Upper lobe of right lung (tissue), 1 donor: ENCODE measurements around the gene CYP26B1. TPM values are rescaled to one million over a fixed set of nuclear protein-coding genes. Genes with fewer than 3 reads are reported as not detected.

Source experiments
- ATAC-seq: fragments of 200-7000 bp; cut with Tn5 transposase; one replicate; pipeline ENCODE4 v1.9.1; 2020; ENCODE audit warnings: mild to moderate bottlenecking, moderate library complexity
- DNase-seq: peaks from one replicate; pipeline ENCODE4 v3.0.0-alpha.2; 2020
- H3K27ac ChIP-seq: fragments of 200-600 bp; one replicate; pipeline ENCODE4 v1.8.0; 2022
- H3K27me3 ChIP-seq: fragments of 200-600 bp; one replicate; pipeline ENCODE4 v1.8.0; 2022; ENCODE audit warnings: mild to moderate bottlenecking
- H3K36me3 ChIP-seq: fragments of 200-600 bp; one replicate; pipeline ENCODE4 v1.8.0; 2022
- H3K4me1 ChIP-seq: fragments of 200-600 bp; one replicate; pipeline ENCODE4 v1.8.0; 2022
- H3K4me3 ChIP-seq: fragments of 200-600 bp; one replicate; pipeline ENCODE4 v1.8.0; 2022; ENCODE audit warnings: mild to moderate bottlenecking
- H3K9me3 ChIP-seq: fragments of 200-600 bp; one replicate; pipeline ENCODE4 v1.8.0; 2022
- CTCF ChIP-seq: fragments of 200-600 bp; IDR thresholded peaks from one replicate; pipeline ENCODE4 v1.8.0; 2022; ENCODE audit warnings: antibody characterized with exemption
- intact Hi-C: fragments of 100-400 bp; cut with DNase I; formaldehyde crosslinking; loops from one replicate; pipeline ENCODE4 v1.11.0; 2022
- total RNA-seq: library from RNA; stranded (reverse); fragmentation: NEBNext Ultra II Directional; extraction: Animal tissue kit (Norgen Biotek cat#: 25700); gene quantifications from one replicate; pipeline ENCODE4 v1.2.1, GENCODE V29; 2021
- donor health status: DM: no; HTN: yes; CAD: no; lungs with severe emphysema.

Gene CYP26B1
- total RNA-seq, 1 donor from 2014 or later, result 3.8 TPM

GRCh38 chr2:72128843-72129227 is 18.8 kb downstream of the CYP26B1 start:
- Histone ChIP-seq H3K9me3 (no peaks in the 10 kb centered on the region), H3K4me3 (no peak overlapping the region), H3K27me3 (no peaks in the 10 kb centered on the region), H3K27ac (no peak overlapping the region), H3K4me1 (no peaks in the 10 kb centered on the region), H3K36me3 (no peaks in the 10 kb centered on the region)
- intact Hi-C loops, result no loop called here
- TF ChIP-seq CTCF, result no peak
- no peak for DNase-seq
- ATAC-seq, result no peak

DNA sequence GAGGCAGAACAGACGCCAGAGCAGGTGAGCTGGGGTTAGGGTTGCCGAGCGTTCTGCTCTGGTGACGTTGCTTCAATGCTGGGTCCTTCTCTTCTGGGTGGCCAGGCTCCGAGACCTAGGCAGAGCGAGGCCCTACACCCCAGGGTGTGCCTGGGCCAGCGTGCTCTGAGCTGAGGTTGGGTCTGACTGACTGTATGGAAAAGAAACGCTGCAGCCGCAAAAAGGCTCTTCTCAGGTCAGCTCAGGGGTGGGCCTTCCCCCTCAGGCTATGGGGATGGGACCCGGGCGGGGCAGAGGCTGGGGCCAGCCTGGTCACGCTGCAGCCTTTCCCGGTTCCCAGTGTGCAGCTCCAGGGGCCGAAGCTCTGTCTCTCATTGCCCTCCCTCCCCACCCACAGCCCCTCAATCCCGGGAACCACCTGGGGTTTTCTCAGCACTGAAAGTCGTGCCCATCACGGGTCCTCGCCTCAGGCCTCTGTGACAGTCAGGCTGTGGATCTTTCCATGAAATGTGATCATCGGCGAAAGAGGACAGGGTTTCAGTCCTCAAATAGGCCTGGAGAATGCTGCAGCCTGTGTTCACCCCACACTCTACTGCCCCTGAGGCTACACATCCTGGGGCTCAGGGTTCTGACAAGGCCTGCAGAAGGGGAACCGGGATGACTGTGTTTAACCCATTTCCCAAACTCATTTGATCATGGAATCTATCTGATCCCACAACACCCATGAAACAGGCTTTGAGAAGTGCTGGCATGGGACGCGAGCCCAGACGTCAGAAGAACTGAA is 19.4 kb downstream of the CYP26B1 start:
- no peak for TF ChIP-seq CTCF
- no peak overlapping the region for H3K4me3 ChIP-seq
- intact Hi-C loops, result no loop called here
- no peaks in the 10 kb centered on the region for H3K27me3 ChIP-seq
- no peaks in the 10 kb centered on the region for H3K36me3 ChIP-seq
- DNase-seq (no peak), ATAC-seq (no peak)
- no peaks in the 10 kb centered on the region for H3K9me3 ChIP-seq
- no peaks in the 10 kb centered on the region for H3K4me1 ChIP-seq
- no peak overlapping the region for H3K27ac ChIP-seq

DNA sequence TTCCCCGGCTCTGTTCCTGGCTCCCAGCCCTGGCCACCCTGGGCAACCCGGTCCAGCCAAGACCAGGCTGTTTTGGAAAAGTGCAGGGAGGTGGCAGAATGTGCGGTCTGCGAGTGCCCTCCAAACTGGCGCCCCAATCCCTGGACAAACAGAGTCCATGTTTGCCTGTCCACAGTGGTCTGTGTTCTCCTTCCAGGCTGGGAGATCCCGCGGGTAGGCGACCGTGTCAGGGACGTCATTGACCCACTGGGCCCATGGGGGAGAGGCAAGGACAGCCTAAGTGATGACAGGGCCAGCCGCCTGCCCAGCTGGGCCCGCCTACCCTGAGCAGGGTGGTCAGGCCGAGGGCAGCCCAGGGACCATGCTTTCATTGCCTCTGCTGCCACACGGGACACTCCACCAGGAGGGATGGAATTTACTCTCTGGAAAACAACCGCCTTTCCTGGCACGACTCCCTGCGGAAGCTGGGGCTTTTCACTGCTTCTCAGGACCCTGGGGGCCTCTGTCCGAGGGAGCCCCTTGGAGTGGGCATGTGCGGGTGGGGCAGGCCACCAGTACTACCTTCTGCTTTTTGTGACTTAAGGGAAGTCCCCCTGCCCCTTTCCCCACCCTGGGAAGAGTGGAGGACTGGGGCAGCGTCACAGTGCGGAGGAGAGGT is 20.1 kb downstream of the CYP26B1 start:
- intact Hi-C loops, result no loop called here
- H3K36me3 ChIP-seq, result no peaks in the 10 kb centered on the region
- no peak for DNase-seq
- no peaks in the 10 kb centered on the region for H3K4me1 ChIP-seq
- ATAC-seq, result no peak
- no peak for TF ChIP-seq CTCF
- H3K27ac ChIP-seq, result no peak overlapping the region
- H3K27me3 ChIP-seq, result peaks cover 4% of the 10 kb centered on the region
- no peaks in the 10 kb centered on the region for H3K9me3 ChIP-seq
- no peak overlapping the region for H3K4me3 ChIP-seq

DNA sequence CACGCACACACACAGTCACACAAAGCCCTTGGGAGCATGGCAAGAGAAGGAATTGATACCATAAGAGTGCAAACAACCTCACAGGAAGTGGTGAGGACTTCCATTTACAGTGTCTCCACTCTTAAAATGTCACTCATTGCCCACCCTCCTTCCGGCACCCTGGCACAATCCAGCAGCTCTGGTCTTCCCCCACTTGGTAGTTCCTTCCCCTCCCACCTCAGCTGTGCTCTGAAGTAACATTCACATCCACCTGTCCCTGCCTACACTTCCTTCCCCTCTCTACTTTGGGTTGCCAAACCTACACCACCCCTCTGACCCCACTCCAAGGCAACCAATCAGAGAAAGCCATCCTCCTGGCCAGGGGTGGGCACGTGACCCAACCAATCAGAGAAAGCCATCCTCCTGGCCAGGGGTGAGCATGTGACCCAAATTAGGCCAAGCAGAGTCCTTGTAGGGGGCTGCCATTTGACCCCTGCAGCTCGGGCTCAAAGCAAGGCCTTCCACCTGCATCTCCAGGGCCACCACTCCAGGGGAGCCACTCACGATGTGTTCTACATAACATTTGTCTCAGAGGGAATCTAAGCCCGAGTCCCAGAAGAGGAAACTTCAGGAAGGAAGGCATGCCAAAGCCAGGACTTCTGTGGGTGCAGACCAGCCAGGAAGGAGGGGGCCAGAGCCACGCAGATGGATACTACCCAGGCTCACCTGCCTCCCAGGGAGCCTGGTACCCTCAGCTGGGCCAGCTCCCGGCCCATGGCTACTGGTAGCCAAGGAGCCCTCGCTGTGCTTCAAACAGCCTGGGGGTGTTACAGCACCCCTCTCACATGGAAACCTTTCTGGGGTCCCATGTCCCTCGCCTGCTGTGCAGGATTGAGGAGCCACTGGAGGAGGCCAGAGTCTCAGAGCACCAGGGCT is 21.2 kb downstream of the CYP26B1 start:
- no peak overlapping the region for H3K4me3 ChIP-seq
- no peaks in the 10 kb centered on the region for H3K36me3 ChIP-seq
- intact Hi-C loops, result no loop called here
- DNase-seq (no peak), ATAC-seq (no peak)
- no peak overlapping the region for H3K27ac ChIP-seq
- H3K9me3 ChIP-seq, result no peaks in the 10 kb centered on the region
- no peaks in the 10 kb centered on the region for H3K4me1 ChIP-seq
- TF ChIP-seq CTCF, result no peak
- peaks cover 4% of the 10 kb centered on the region for H3K27me3 ChIP-seq

GRCh38 chr2:72124376-72124775 is 23.3 kb downstream of the CYP26B1 start:
- H3K36me3 ChIP-seq, result no peaks in the 10 kb centered on the region
- no peak overlapping the region for H3K27ac ChIP-seq
- no peaks in the 10 kb centered on the region for H3K9me3 ChIP-seq
- ATAC-seq, result no peak
- H3K4me3 ChIP-seq, result no peak overlapping the region
- DNase-seq, result no peak
- TF ChIP-seq CTCF, result no peak
- intact Hi-C loops, result no loop called here
- H3K27me3 ChIP-seq, result peaks cover 4% of the 10 kb centered on the region
- no peaks in the 10 kb centered on the region for H3K4me1 ChIP-seq
